NCI-H446 (cell line): Measurements from ENCODE around the gene PCP4L1.
"Not testable (repeated sequence)": the region's sequence is repeated elsewhere in the genome, so short reads cannot be mapped to it uniquely, and the experiment has no call there.

Source experiments
- DNase-seq, 2 experiments: peaks; one replicate each; lab custom pipeline; 2025; lab: John Stamatoyannopoulos, UW

PCP4L1 gene

DNA sequence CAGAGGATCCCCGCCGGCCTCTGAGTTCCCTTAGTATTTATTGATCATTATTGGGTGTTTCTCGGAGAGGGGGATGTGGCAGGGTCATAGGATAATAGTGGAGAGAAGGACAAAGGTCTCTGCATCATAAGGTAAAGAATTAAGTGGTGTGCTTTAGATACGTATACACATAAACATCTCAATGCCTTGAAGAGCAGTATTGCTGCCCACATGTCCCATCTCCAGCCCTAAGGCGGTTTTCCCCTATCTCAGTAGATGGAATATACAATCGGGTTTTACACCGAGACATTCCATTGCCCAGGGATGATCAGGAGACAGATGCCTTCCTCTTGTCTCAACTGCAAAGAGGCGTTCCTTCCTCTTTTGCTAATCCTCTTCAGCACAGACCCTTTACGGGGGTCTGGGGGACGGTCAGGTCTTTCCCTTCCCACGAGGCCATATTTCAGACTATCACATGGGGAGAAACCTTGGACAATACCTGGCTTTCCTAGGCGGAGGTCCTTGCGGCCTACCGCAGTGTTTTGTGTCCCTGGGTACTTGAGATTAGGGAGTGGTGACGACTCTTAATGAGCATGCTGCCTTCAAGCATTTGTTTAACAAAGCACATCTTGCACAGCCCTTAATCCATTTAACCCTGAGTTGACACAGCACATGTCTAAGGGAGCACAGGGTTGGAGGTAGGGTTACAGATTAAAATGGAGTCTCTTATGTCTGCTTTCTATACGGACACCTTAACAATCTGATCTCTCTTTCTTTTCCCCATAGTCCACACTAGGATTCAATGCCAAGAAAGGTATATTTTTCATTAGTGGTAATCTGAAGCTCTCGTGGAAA is 57.5 kb downstream of the PCP4L1 start:
- not testable (repeated sequence) for DNase-seq

DNA sequence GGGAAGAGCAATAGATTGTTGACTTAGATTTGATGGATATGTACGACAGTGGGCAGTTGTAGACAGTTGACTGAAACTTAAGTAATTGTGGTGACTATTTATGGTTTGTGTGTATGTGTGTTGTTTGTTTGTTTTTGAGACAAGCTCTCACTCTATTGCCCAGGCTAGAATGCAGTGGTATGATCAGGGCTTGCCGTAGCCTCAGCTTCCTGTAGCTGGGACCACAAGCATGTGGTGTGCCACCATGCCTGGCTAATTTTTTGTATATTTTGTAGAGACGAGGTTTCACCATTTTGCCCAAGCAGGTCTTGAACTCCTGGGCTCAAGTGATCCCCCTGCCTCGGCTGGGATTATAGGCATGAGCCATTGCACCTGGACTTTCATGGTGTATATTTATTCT is 65.5 kb downstream of the PCP4L1 start:
- no peak for DNase-seq

DNA sequence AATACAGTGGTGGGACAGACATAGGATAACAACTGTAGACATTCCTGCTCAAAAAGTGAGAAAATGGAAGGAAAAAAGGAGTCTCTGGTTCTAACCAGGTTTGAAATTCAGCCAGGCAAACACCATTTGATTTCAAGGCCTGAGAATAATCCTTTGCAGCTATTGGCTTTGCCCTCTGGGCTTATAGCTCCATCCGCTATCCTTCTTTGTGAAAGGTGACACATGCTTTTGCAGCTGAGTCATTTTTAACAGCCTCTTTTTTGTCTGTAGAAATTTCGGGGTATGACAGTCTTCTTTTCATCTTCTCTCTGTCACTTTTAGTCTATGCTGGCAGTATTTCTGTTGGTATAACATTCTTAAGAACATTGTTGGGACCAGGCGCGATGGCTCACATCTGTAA is 71.8 kb downstream of the PCP4L1 start:
- no peak for DNase-seq

DNA sequence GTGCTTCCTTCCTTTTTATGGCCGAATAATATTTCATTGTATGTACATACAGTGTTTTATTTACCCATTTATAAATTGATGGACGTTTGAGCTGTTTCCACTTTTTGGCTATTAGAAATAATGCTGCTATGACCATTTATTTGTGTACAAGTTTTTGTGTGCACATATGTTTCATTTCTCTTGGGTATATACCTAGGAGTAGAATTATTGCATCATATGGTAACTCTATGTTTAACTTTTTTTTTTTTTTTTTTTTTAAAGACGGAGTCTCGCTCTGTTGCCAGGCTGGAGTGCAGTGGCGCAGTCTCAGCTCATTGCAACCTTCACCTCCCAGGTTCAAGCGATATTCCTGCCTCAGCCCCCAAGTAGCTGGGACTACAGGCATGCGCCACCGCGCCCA is 74.6 kb downstream of the PCP4L1 start:
- no peak for DNase-seq
